Stimulated activated CD8-positive, alpha-beta memory T cell treated with anti-CD3 and anti-CD28 coated beads, Interleukin-15, amount 100 ng/mL, for 1 hour (primary cell): Measurements from ENCODE around the gene DDX42.
"Not testable (repeated sequence)": the region's sequence is repeated elsewhere in the genome, so short reads cannot be mapped to it uniquely, and the experiment has no call there.

ENCODE experiments used
- DNase-seq: peaks from one replicate; pipeline ENCODE4 v3.0.0-alpha.2; 2020; ENCODE audit warnings: low read depth

The DDX42 gene

DNA sequence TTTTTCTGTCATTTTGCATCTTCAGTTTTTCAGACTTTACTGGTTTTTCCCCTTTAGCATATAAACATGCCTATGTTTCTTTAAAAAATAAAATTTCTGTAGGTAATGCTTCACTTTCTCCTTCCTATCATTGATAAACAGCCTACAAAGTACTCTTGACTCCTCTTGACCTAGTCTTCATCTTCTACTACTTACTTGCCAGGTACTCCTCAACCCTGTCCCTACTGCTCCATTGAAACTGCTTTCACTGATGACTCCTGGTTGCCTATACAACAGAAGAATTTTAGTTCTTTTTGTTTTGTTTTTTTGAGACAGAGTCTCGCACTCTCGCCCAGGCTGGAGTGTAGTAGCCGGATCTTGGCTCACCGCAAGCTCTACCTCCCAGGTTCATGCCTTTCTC is 7.0 kb downstream of the DDX42 start:
- no peak for DNase-seq

DNA sequence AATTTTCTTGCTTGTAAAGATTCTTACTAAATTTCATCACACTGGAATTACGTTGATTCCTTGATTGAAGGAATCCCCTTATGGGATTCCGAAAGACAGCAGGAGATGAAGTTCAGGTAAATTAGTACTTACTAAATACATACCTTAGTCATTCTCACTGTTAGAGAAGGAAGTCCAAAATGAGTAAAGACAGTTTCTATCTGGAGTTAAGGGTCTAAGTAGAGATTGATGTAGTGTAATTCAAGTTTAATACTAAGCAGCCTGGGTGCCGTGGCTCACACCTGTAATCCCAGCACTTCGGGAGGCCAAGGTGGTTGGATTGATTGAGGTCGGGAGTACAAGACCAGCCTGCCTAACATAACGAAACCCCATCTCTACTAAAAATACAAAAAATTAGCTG is 9.6 kb downstream of the DDX42 start:
- no peak for DNase-seq

DNA sequence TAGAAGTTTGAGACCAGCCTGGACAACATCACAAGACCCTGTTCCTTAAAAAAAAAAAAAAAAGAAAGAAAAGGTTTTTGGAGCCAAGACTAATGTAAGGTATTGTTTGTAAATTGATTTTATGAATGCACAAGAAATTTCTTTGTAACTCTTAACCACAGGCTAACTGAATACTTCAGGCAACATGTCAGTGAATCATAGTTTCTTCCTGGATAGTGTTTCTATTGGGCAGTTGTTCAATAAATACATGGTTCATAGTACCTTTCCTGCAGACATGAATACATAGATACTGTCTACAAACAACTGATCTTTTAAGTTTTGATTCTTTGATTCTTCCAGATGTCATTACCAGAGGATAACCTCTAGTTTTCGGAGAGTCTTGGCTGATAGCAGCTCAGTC is 11.6 kb downstream of the DDX42 start:
- no peak for DNase-seq

DNA sequence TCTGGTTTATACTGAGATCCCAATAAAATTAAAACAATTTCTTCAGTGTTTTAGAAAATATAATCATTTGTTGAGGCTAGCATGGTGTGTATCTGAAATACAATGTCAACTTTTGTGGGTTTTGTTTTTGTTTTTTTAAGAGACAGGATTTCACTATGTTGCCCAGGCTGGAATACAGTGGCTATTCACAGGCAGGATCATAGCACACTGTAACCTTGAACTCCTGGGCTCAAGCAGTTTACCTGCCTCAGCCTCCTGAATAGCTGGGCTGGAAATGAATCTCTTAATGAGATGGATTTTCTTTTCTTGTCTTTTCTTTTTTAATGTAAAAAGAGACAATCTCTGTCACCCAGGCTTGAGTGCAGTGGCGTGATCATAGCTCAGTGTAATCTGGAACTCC is 12.1 kb downstream of the DDX42 start:
- DNase-seq, result no peak

DNA sequence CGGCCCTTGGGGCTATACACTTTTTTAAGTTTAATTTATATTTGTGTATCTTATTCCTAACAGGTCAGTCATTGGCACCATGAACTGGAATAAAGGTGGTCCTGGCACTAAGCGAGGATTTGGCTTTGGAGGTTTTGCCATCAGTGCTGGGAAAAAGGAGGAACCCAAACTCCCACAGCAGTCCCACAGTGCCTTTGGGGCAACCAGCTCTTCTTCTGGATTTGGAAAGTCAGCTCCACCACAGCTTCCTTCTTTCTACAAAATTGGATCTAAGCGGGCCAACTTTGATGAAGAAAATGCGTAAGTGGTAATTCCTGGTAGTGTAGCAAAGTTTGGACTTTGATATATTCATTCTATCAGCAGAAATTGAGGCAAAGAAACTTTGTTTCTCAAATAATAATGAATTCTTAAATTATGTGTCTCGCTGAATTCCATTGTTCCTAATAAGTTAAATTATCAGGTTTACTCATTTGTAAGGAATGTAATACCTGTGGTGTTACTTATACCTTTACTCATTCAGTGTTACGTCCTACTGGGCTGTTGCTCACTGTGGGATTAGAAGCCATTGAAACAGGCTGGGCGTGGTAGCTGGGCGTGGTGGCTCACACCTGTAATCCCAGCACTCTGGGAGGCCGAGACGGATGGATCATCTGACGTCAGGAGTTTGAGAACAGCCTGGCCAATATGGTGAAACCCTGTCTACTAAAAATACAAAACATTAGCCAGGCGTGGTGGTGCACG is 13.2 kb downstream of the DDX42 start:
- DNase-seq, result no peak

DNA sequence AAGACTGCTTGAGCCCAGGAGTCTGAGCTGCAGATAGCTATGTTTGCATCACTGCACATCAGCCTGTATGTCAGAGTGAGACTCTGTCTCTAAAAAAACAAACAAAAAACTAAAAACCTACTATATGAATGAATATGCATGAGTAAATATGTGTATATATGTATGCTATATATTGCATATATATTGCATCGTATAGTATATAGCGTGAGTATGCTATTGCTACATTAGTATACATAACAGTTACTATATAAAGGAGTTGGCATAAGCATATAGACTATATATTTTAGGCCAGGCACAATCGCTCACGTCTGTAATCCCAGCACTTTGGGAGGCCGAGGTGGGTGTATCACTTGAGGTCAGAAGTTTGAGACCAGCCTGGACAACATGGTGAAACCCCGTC is 16.1 kb downstream of the DDX42 start:
- DNase-seq, result no peak

DNA sequence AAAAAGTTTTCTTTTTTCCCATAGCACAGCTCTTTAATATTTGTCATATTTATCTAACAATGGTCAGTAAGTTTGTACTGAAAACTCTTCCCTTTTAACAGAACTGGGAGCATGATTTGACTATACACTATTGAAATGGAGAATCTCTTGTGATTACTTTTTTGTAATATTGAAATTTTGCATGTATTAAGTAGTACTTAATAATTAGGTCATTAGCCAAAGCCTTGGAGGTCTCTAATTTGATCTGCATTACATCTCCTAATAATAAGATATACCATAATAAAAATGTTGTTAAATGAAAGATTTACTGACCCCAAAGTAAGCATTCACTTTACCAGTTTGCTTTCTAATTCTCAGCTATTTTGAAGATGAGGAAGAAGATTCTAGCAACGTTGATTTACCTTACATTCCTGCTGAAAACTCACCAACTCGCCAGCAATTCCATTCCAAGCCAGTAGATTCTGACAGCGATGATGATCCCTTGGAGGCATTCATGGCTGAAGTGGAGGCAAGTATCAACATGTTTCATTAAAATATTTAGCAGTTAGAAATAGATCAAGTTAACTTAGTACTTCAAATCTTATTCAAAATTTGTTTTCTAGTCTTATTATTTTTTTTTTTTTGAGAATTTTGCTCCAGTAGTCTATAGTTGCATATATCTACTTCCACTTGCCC is 18.2 kb downstream of the DDX42 start:
- no peak for DNase-seq

DNA sequence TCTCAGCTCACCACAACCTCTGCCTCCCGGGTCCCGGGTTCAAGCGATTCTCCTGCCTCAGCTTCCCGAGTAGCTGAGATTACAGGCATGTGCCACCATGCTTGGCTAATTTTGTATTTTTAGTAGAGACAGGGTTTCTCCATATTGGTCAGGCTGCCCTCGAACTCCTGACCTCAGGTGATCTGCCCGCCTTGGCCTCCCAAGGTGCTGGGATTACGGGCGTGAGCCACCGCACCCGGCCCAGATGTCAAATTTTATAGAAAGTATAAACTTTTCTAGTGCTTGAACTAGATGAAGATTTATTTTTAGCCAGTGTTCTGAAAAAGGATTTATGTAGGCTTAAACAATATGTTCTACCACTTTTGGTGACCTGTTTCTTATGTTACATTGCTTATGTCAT is 22.4 kb downstream of the DDX42 start:
- DNase-seq, result not testable (repeated sequence)

DNA sequence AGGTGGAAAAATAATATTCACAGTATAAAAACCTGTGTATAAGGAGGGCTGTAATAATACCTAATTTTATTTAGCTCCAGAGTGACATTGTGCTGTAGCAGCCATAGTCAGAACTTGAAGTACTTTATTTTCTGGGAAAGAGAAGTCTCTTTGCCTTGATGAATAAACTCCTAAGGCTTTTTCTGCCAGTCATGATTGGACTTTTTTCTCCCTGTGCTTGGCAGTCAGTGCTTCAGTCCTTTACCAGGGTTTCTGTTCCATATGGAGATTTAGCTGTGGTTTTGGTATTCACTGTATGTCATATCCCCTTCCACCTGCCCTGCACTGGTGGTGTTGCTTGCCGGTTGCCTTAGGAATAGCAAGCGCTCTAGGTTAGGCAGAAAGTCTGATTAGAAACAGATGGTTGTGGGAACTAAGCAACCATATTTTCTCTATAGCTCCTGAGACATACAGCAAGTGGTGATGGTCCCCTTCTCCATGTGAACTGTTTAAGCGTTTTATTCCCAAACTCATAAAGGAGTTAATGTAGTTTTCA is 24.7 kb downstream of the DDX42 start:
- no peak for DNase-seq

DNA sequence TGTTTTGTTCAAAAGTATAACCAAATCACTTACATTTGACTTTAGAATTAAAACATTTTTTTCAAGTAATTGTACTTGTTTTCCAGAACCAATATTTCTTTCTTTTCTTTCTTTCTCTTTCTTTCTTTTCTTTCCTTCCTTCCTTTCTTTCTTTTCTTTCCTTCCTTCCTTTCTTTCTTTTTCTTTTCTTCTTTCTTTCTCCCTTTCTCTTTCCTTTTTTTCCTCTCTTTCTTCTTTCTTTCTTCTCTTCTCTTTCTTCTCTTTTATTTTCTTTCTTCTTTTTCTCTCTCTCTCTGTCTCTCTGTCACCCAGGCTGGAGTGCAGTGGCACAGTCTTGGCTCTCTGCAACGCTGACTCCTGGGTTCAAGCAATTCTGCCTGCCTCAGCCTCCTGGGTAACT is 26.8 kb downstream of the DDX42 start:
- no peak for DNase-seq

DNA sequence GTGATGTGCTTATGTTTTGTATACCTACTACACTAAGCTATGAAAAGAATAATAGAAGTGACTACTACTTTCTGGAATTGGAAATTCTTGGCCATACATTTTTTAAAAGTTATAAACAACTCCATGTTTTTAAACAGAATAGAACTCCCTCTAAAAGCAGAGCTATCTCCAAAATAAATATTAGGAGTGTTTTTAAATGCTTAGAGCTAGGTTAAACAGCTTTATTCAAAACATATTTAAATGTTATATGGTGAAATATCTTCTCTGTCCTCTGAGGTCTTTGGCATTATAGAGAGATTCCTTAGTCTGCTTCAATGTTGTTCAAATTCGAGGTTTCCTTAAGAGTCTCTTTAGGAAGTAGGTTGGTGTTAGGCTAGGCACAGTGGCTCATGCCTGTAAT is 30.4 kb downstream of the DDX42 start:
- no peak for DNase-seq

DNA sequence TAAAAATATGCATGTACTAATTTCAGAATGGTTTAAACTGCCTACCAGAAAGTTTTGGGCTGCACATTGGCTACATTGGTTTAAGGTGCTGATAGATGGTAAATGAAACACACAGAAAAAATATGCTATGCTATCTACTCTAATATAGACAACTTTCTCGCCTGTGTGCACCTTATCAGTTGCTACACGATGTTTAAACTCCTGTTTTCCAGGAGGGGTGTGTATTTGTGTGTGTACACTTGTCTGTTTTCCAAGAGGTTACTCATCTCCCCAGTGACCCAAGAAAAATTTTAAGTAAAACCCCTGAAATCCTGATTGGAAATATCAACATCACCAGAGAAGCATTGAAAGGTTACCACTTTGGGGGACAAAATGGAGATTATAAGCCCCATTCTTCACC is 31.6 kb downstream of the DDX42 start:
- no peak for DNase-seq

DNA sequence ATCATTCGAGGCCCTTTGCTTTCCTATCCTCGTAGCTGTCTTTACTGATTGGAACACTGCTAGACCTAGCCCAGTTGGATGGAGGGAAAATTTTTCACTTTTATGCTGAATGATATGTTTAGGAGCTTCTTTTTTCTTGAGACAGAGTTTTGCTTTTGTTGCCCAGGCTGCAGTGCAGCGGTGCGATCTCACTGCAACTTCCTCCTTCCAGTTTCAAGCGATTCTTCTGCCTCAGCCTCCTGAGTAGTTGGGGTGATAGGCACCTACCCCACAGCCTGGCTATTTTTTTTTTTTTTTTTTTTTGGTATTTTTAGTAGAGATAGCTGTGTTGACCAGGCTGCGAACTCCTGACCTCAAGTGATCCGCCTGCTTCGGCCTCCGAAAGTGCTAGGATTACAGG is 36.0 kb downstream of the DDX42 start:
- no peak for DNase-seq

DNA sequence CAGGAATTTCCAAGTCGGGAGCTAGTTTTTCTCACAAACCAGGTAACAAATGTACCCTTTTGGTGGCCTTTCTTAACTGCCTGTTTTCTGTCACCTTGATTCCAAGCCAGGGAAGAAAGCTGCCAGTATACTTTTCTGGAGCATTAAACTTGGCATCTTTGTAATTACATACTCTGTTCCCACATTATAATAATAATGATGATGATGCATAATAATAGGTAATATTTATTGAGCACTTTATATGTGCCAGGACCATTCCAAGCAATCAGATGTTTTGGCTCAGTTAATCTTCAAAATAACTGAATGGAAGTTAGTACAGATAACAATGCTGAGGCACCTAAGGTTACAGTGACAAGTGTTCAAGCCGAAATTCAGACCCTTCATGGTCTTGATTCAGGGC is 42.2 kb downstream of the DDX42 start:
- no peak for DNase-seq

DNA sequence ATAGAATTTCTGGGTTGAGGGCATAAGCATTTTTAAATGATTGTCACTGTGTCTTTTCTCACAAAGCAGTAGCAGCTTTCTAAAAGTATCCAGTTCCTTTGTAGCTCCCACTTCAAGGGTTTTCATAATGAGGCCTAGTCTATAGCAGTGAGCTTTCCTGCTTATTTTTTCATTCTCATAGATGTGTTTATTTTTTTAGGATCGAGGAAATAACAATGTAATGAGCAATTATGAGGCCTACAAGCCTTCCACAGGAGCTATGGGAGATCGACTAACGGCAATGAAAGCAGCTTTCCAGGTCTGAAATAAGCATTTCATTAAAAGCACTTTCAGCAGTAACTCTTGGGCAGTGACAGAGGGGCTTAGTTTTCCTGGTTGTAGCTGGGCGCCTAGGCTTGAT is 42.7 kb downstream of the DDX42 start:
- DNase-seq, result no peak

DNA sequence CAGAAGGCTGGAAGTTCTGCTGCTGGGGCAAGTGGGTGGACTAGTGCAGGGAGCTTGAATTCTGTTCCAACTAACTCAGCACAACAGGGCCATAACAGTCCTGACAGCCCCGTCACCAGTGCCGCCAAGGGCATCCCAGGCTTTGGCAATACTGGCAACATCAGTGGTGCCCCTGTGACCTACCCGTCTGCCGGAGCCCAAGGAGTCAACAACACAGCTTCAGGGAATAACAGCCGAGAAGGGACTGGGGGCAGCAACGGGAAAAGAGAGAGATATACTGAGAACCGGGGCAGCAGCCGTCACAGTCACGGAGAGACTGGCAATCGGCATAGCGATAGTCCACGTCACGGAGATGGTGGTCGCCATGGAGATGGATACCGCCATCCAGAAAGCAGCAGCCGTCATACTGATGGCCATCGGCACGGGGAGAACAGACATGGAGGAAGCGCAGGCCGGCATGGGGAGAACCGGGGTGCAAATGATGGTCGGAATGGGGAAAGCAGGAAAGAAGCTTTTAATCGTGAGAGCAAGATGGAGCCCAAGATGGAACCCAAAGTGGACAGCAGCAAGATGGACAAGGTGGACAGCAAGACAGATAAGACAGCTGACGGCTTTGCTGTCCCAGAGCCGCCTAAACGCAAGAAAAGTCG is 43.9 kb downstream of the DDX42 start:
- no peak for DNase-seq

DNA sequence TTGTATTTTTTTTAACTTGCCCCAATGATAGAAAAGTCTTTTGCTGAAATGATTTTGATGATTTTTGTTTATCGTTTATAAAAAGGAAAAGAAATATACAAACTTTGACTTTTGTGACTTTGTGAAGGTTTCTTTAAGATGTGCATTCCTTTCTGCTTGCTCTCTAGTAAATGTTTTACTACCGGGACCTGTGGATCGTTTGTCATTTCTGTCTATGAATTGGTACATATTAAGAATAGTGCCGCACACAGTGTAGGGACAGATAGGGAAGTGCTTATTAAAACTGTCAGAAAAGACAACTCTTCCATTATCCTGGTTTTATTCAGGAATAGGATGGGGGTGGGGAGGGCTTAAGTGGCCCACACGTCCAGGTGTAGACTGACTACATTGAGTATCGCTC is 45.2 kb downstream of the DDX42 start:
- DNase-seq, result no peak

DNA sequence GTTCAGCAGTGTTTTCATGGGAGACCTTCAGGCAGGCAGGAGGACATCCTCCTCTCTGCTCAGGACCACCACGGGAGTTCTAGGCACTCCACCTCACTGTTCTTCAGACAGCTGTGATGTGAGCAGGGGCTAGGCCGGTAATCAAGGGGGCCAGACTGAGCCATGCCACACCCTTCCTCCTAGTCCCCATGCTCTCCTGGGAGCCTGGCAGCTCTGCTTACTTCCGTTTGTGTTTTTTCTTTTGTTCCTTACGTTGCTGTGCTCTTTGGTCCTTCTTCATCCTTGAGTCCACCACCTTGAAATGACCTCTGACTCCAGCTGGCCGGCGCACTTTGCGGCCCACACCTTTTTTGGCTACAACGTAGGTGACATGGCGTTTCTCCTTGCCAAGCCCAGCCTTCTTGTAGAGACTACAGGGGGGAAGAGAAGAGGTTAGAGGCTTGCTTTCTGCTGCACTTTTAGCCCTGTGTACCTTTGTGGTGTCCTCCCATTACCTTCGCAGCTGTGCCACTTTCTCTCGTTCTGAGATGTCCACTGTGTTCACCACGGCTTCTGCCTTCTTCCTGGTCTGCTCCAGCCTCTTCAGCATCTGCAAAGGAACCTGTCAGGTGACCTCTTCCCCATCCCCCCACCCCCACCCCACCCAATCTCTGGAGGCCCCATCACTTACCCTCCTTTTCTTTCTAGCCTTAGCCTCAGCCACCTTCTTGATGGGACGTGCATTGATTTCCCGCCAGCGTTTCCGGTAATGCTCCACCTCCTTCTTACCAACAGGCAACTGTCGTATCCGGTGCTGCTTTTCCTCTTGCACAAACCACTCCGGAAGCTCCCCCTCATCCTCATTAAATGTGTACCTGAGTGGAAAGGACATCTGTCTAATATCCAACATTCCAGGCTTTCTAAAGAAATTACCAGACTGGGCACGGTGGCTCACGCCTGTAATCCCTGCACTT is 45.9 kb downstream of the DDX42 start:
- DNase-seq, result no peak

DNA sequence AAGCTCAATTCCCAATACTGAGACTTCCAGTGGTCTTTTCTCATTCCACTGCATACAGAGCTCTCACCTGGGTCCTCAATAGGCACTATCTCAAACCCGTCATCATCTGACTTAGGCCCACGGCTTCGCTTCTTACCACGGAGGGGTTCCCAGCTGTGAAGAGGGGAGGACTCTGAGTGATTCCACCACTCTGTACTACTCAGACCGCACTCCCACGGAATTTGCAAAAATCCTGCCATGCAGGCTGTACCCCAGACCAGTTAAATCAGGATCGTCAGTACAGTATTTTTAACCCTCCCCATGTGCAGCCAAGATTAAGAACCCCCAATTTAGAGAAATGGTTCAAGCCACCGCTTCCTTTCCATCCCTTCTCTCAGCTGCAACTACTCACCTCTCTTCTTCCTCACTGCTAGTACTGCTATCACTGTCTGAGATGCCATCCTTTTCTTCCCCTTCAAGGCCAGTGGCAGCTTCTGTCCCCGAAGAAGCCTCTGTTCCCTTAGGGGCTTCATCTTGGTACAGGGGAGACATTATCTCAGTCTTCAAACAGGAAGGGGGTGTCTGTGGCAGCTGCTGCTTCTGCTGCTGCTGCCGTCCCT is 47.1 kb downstream of the DDX42 start:
- no peak for DNase-seq

DNA sequence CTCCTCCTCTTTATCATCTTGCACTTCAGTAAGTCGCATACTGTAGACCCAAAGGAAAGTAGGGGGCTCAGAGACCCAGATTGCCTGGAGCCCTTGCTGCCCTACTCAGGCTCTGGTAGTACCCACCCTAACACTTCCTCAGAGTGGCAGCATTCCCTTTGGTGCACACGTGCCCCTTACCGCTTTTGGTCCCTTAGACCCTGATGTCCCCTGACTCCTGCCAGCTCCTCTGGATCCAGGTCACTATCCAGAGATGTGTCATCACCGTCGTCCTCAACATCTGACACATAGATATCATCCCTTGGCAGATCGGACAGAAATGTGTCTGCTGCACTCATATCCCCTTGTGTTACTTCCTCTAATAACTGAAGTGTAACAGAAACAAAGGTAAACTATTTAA is 47.8 kb downstream of the DDX42 start:
- no peak for DNase-seq

DNA sequence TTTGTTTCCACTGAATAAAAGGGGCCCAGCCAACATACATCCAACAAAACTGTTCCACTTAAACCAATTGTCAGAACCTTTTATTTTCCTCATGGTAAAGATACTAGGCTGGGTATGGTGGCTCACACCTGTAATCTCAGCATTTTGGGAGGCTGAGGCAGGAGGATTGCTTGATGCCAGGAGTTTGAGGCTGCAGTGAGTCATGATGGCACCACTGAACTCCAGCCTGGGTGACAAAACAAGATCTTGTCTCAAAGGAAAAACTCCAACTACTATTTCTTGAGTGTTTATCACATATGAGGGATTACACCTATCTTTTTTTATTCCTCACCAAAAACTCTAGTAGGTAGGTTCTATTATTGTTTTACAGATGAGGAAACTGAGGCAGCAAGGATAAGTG is 48.6 kb downstream of the DDX42 start:
- DNase-seq, result no peak
